ENCODE results near the gene MBD3L5.

DNA sequence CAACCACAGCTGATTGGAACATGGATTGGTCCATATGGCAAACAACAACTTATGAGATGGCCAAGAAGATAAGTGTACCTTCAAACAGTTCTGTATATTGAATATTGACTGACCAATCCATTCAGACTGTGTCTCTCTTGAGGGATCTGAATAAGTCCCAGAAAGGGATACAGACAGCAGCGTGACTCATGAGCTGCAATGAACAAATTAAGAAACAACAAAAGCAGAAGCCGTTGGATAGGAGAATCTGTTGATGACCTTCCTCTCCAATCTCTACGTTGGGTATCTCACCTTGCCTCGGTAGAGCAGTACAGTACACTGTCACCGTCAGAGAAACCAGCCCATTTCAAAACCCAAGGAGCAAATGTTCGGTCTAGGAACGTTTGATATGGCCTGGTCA is 30.4 kb upstream of the MBD3L5 start:
- TF ChIP-seq POLR2A (IDR thresholded peaks at IDR 0.05) (no peak), EP300 (IDR thresholded peaks at IDR 0.05) (no peak)
